ENCODE measurements around the gene EDA. TPM values are rescaled to one million over a fixed set of nuclear protein-coding genes. Genes with fewer than 3 reads are reported as not detected.

EDA gene
- 0.38 and 0.70 TPM in 2 replicates for total RNA-seq

GRCh38 chrX:69615779-69616456 is at the start of gene EDA:
Gene EDA, plus strand, starts transcription at chrX:69616113.

GRCh38 chrX:70049925-70050324 is 434.0 kb downstream of the EDA start, which contains the start of gene AWAT2:
Gene AWAT2, minus strand, starts transcription at chrX:70049938. Its CDS starts 6 bp downstream, at chrX:70049932.

GRCh38 chrX:70062076-70062475 is 446.2 kb downstream of the EDA start, which contains the start of gene OTUD6A:
Gene OTUD6A, plus strand, starts transcription at chrX:70062457. Its CDS starts 68 bp downstream, at chrX:70062525.

Other genes starting within 250 kb of the EDA start
- 0.08 and 0.11 TPM in 2 replicates for gene NALF2, start 111.8 kb upstream of the EDA start, total RNA-seq